ENCODE results near the gene NAALADL1.

The NAALADL1 gene

DNA sequence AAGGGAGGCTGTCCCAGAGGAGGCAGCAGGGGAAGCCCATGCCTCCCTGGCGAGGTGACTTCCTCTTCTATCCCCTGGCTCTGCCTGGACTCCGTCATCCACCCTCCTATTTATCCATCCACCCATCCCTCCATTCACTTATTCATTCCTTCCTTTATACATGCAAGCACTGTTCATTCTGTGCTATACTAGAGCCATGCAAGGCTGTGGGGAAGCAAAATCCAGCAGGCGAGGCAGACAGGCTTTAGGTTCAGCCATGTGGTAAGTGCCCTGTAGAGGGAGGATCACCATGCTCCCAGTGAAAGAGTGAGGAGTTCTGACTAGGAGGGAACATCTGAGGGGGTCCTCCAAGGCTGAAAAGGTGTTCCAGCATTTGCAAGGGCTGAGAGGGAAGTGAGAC lies 1.2 kb upstream of the NAALADL1 start:
- no peaks in the 10 kb centered on the region for H3K9me3 ChIP-seq (ENCODE audit: control insufficient read depth, insufficient read depth, low read depth, low read length)
- POLR2A ChIA-PET = no interaction called here
- no peak overlapping the region for H3K27ac ChIP-seq (ENCODE audit: extremely low read depth, low read depth, low read length)
- CTCF ChIA-PET = interaction anchor here (1.6 to 1.7 kb wide), 2 partner anchors 14 to 19 kb away, joined by 4 to 6 read pairs; no protein-coding TSS in a partner anchor
- H3K4me1 ChIP-seq (ENCODE audit: control insufficient read depth, insufficient read depth, low read length) = no peaks in the 10 kb centered on the region
- H3K4me3 ChIP-seq (ENCODE audit: low read depth, low read length) = no peak overlapping the region
- H3K36me3 ChIP-seq (ENCODE audit: control insufficient read depth in 2 of 2, insufficient read depth in 1 of 2, low read length in 2 of 2) = no peaks in the 10 kb centered on the region
- TF ChIP-seq HOXA7 (CRISPR knock-in tag; IDR thresholded peaks at IDR 0.05; ENCODE audit: borderline replicate concordance) = no peak
- peak; percentile 50; the same call in 1 of the 2 replicates for TF ChIP-seq ZNF366 (tag by site-specific recombination; conservative IDR thresholded peaks at IDR 0.05)

DNA sequence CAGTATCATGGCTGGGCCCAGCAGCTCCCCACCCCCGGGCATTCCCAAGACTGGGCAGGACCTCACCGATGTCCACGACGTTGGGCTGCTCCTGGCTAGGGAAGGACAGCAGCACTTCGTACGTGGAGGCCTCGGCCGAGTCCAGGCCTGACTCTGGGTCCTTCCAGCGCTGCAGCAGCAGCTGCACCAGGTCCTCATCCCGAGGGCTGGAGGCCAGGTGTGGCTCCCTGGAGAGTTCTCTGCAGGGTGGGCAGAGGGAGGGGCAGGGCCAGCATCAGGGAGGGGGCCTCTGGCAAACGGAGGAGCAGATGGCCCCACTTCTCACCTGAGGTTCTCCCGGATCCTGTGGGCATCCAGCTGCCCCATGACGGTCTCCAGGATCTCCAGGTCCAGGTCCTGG lies 341 bp downstream of the NAALADL1 start:
- no peaks in the 10 kb centered on the region for H3K4me1 ChIP-seq (ENCODE audit: control insufficient read depth, insufficient read depth, low read length)
- H3K36me3 ChIP-seq (ENCODE audit: control insufficient read depth in 2 of 2, insufficient read depth in 1 of 2, low read length in 2 of 2) = no peaks in the 10 kb centered on the region
- ChIA-PET CTCF (no interaction called here), POLR2A (no interaction called here)
- TF ChIP-seq ZBTB20 (tag by site-specific recombination; IDR thresholded peaks at IDR 0.05) (no peak), ZNF555 (tag by site-specific recombination; conservative IDR thresholded peaks at IDR 0.05) (no peak), ZNF585B (tag by site-specific recombination; IDR thresholded peaks at IDR 0.05) (no peak), ZNF121 (tag by site-specific recombination; IDR thresholded peaks at IDR 0.05) (no peak), ZNF366 (tag by site-specific recombination; conservative IDR thresholded peaks at IDR 0.05) (no peak), GLI4 (tag by site-specific recombination; IDR thresholded peaks at IDR 0.05) (no peak), ZNF24 (tag by site-specific recombination; IDR thresholded peaks at IDR 0.05) (no peak), KLF10 (tag by site-specific recombination; IDR thresholded peaks at IDR 0.05) (no peak), ZNF473 (tag by site-specific recombination; IDR thresholded peaks at IDR 0.05) (no peak), ZNF248 (tag by site-specific recombination; IDR thresholded peaks at IDR 0.05) (no peak), ZNF10 (tag by site-specific recombination; IDR thresholded peaks at IDR 0.05) (no peak), EGR2 (tag by site-specific recombination; IDR thresholded peaks at IDR 0.05; ENCODE audit: low read depth) (no peak), ZNF391 (tag by site-specific recombination; IDR thresholded peaks at IDR 0.05; ENCODE audit: borderline replicate concordance, low read depth) (no peak), ZSCAN30 (tag by site-specific recombination; IDR thresholded peaks at IDR 0.05) (no peak), SP2 (tag by site-specific recombination; IDR thresholded peaks at IDR 0.05) (no peak), RBAK (tag by site-specific recombination; IDR thresholded peaks at IDR 0.05) (no peak)
- TF ChIP-seq, protein P1, sequence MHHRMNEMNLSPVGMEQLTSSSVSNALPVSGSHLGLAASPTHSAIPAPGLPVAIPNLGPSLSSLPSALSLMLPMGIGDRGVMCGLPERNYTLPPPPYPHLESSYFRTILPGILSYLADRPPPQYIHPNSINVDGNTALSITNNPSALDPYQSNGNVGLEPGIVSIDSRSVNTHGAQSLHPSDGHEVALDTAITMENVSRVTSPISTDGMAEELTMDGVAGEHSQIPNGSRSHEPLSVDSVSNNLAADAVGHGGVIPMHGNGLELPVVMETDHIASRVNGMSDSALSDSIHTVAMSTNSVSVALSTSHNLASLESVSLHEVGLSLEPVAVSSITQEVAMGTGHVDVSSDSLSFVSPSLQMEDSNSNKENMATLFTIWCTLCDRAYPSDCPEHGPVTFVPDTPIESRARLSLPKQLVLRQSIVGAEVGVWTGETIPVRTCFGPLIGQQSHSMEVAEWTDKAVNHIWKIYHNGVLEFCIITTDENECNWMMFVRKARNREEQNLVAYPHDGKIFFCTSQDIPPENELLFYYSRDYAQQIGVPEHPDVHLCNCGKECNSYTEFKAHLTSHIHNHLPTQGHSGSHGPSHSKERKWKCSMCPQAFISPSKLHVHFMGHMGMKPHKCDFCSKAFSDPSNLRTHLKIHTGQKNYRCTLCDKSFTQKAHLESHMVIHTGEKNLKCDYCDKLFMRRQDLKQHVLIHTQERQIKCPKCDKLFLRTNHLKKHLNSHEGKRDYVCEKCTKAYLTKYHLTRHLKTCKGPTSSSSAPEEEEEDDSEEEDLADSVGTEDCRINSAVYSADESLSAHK (tag by site-specific recombination; IDR thresholded peaks at IDR 0.05) = no peak
- TF ChIP-seq, protein P2, sequence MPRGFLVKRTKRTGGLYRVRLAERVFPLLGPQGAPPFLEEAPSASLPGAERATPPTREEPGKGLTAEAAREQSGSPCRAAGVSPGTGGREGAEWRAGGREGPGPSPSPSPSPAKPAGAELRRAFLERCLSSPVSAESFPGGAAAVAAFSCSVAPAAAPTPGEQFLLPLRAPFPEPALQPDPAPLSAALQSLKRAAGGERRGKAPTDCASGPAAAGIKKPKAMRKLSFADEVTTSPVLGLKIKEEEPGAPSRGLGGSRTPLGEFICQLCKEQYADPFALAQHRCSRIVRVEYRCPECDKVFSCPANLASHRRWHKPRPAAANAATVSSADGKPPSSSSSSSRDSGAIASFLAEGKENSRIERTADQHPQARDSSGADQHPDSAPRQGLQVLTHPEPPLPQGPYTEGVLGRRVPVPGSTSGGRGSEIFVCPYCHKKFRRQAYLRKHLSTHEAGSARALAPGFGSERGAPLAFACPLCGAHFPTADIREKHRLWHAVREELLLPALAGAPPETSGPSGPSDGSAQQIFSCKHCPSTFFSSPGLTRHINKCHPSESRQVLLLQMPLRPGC (tag by site-specific recombination; IDR thresholded peaks at IDR 0.05) = no peak
- TF ChIP-seq, protein P3, sequence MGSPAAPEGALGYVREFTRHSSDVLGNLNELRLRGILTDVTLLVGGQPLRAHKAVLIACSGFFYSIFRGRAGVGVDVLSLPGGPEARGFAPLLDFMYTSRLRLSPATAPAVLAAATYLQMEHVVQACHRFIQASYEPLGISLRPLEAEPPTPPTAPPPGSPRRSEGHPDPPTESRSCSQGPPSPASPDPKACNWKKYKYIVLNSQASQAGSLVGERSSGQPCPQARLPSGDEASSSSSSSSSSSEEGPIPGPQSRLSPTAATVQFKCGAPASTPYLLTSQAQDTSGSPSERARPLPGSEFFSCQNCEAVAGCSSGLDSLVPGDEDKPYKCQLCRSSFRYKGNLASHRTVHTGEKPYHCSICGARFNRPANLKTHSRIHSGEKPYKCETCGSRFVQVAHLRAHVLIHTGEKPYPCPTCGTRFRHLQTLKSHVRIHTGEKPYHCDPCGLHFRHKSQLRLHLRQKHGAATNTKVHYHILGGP (tag by site-specific recombination; IDR thresholded peaks at IDR 0.05) = no peak
- H3K4me3 ChIP-seq (ENCODE audit: low read depth, low read length) = no peak overlapping the region
- no peak overlapping the region for H3K27ac ChIP-seq (ENCODE audit: extremely low read depth, low read depth, low read length)
- H3K9me3 ChIP-seq (ENCODE audit: control insufficient read depth, insufficient read depth, low read depth, low read length) = no peaks in the 10 kb centered on the region

Measured in HEK293 (cell line).